ENCODE data around the gene LSM12.

The LSM12 gene

DNA sequence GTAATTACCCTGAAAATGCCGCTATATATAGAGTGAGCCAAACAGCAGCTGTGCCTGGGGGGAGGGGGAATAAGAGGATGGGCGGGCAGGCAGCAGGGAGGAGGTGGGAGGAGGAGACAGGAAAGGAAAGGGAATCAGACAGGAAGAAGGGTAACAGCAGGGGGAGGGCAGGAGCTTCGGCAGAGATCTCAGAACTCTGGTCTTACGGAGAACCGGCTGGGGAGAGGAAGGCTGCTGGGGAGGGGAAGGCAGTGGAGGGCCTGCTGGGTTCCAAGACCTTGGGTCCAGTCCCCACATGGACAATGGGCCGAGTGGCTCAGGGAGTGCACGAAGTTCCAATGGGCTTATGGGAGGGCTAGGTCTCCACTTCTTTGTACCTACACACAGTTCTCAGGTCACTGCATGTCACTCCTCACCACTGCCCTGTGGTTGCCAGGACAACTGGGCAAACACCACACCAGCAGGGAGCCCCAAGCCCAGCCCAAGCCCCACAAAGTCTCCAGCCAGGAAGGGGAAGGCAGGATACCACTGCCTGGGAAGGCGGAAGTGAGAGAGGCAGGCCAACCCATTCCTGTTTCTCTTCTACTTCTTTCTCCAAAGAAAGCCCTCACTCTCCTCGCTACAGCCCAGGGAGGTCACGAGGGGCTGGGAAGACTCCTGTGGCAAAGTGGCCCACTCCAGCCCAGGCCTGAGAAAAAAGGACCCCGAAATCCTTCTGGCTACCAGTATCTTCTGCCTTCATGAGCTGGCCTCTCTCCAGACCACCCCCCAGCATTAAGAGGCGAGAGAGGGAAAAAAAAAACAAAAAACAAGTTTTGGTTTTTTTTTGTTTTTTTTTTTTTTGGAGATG lies 29.4 kb upstream of the LSM12 start:
- peak; percentile 95 for DNase-seq

DNA sequence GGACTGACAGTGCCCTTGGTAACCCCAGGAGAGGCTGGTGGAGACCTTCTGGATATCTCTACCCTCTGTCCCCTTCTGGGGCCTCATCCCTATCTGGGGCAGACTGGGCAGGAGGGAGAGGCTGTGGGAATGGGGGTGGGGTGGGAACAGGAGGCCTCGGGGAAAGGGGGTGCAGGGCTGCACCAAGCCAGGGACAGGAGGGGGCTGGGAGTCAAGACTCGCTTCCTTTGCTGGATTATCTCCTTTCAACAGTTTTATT lies 28.8 kb upstream of the LSM12 start:
- DNase-seq = no peak

DNA sequence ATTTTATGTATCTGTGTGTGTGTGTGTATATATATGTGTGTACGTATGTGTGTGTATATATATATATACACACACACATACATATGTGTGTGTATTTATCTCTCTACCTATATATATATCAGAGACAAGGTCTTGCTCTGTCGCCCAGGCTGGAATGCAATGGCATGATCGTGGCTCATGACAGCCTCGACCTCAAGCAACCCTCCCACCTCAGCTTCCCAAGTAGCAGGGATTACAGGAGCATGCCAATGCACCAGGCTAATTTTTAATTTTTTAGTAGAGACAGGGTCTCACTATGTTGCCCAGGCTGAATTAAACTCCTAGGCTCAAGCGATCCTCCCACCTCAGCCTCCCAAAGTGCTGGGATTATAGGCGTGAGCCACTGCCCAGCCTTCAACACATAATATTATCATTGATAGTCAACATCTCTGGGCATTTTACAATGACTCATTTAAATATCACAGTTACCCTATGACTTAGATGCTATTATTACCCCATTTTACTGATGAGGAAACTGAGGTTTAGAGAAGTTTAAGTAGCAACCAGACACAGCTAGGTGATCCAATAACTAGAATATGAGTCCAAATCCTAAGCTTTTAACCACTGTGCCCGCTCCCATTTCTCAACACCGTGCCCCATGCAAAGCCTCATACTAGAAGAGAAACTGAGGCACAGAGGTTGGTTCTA lies 28.4 kb upstream of the LSM12 start:
- no peak for DNase-seq

GRCh38 chr17:44093231-44093900 lies 26.9 kb upstream of the LSM12 start:
- DNase-seq = no peak

- no peak for DNase-seq
Measured at GRCh38 chr17:44092051-44092450, 25.6 kb upstream of the LSM12 start.

GRCh38 chr17:44091200-44091997 lies 24.9 kb upstream of the LSM12 start:
- DNase-seq = no peak

- no peak for DNase-seq
Measured at GRCh38 chr17:44088254-44088653, 21.8 kb upstream of the LSM12 start.

GRCh38 chr17:44087319-44087718 lies 20.8 kb upstream of the LSM12 start:
- DNase-seq = no peak

GRCh38 chr17:44086364-44087311 lies 20.2 kb upstream of the LSM12 start:
- peak; percentile 97 for DNase-seq

DNA sequence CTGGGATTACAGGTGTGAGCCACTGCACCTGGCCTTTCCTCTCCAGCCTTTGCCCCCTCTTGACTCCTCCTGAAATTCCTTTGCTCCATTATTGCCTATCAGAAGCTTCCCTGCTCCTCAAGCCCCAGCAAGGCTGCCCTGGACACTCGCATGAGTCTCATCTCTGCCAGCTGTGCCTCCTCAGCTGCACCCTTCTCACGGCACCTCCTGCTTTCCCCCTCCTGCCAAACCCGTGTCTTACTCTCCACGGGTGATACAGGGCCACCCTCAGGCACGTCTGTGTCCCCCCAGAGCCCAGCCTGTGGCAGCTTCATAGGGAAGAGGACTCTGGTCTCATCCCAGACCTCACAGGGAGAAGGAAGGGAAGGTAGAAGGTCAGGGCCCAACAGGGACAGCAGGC lies 19.4 kb upstream of the LSM12 start:
- no peak for DNase-seq

- no peak for DNase-seq
Measured at GRCh38 chr17:44084921-44085320, 18.4 kb upstream of the LSM12 start.

GRCh38 chr17:44084131-44084538 lies 17.7 kb upstream of the LSM12 start:
- no peak for DNase-seq

GRCh38 chr17:44083250-44083849 lies 16.9 kb upstream of the LSM12 start:
- DNase-seq = no peak

DNA sequence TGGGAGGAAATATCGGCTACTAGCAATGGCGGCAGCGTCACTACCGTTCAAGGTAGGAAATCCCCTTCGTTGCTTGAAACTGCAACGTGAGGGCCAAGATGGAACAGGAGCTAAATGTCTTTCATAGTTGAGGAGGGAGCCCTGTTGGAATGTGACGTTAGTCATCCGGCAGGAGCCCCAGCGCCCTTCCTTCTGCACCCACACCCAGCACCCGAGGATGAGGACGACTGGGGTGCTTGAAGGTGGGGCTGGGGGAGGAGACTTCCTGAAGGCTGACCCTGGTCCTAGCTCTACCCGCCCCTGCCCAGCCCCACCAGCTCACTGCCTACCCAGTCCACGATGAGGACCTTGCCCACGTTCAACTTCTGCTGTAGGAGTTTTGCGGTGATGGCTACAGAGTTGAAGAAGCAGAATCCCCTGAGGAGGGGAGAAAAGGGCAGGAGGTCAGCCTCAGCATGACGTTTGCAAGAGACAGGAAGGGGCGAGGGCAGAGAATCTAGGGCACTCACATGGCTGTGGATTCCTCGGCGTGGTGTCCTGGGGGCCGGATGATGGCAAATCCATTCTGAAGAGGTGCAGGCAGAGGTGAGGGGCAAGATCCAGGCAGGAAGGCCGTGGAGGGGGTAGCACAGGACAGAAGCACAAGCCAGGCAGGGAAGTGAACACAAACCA lies 15.9 kb upstream of the LSM12 start:
- no peak for DNase-seq

DNA sequence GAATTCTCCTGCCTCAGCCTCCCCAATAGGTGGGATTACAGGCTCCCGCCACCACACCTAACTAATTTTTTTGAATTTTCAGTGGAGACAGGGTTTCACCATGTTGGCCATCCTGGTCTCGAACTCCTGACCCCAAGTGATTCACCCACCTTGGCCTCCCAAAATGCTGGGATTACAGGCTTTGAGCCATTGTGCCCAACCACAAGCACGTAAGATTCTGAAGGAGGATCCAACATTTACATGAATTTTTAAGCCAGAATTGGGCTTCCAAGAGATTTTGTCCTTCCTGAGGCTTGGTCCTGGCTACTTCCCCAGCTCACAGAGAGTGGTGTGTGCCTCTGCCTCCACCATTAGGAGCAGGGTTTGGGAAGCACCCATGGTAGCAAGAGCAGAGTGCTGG lies 15.2 kb upstream of the LSM12 start:
- no peak for DNase-seq

GRCh38 chr17:44079877-44080821 lies 13.7 kb upstream of the LSM12 start:
- no peak for DNase-seq

GRCh38 chr17:44078412-44078811 lies 11.9 kb upstream of the LSM12 start:
- DNase-seq = no peak

DNA sequence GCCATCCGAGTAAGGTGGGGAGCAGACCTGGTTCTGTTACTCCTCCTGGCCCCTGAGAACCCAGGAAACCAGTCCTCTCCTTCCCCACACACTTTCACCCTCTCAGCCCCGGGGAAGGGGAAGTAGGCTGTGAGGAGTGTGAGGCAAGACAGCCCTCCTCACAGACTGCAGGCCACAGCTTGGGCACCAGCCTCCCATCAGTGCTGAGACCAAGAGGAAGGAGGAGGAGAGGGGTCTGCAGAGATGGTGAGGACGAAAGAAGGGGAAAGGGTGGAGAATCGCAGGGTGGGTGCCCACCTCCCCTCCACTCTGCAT lies 11.1 kb upstream of the LSM12 start:
- DNase-seq = no peak

- DNase-seq = no peak
Measured at GRCh38 chr17:44076716-44077594, 10.5 kb upstream of the LSM12 start.

All from fibroblast of skin of scalp (primary cell).